ENCODE measurements around the gene ZNF236. TPM values are rescaled to one million over a fixed set of nuclear protein-coding genes. Genes with fewer than 3 reads are reported as not detected.
A peak's percentile ranks its signal among the peaks of the same experiment; 100 is the strongest.

The ZNF236 gene
- total and polyA plus RNA-seq, 10 of the 15 experiments (the other 5 are each of a cell fraction or from before 2014, with no cell fraction given) = 1.0 to 14.4 (median 5.9) TPM

GRCh38 chr18:76981396-76981968 is 159.1 kb downstream of the ZNF236 start:
- FAIRE-seq (peak; percentile 84), ATAC-seq (peak; percentile 82), DNase-seq (ENCODE audit: low read depth, low spot score) (peak; percentile 52)
- BruUV-seq (replicated peaks) = no TSS peak
- H3K4me3 ChIP-seq = peak overlapping the region; percentile 29; the same call in 1 of the 2 replicates
- H2AFZ ChIP-seq (ENCODE audit: control insufficient read depth, low read depth, low read length) = peak overlapping the region; percentile 66
- peak overlapping the region; percentile 48 for H3K4me2 ChIP-seq (ENCODE audit: control insufficient read depth, insufficient read depth)
- no peaks in the 10 kb centered on the region for H3K79me2 ChIP-seq (ENCODE audit: control insufficient read depth, insufficient read depth, low read length)
- CTCF ChIA-PET = interaction anchor here (0.9 to 12.7 kb wide), 18 partner anchors 11 to 230 kb away, joined by 3 to 236 read pairs (median 8); no protein-coding TSS in a partner anchor
- POLR2A ChIA-PET = no interaction called here
- SMC1A ChIA-PET (ENCODE audit: uncharacterized antibody, unreplicated experiment) = interaction anchor here (0.6 to 7.6 kb wide), 19 partner anchors 11 to 230 kb away, joined by 3 to 140 read pairs (median 3); no protein-coding TSS in a partner anchor
- H3K36me3 ChIP-seq (ENCODE audit: control insufficient read depth in 2 of 2, insufficient read depth in 2 of 2, low read length in 1 of 2) = no peaks in the 10 kb centered on the region
- intact Hi-C loops (cut with micrococcal nuclease; ENCODE audit: unreplicated experiment) (loop anchor here (2.0 kb wide), 1 partner anchor 17 kb away; no protein-coding TSS in a partner anchor), in situ Hi-C loops (cut with MboI) (loop anchor here (5.0 to 10.0 kb wide), 2 partner anchors 59 to 177 kb away; no protein-coding TSS in a partner anchor)
- H3K27ac ChIP-seq (ENCODE audit: control insufficient read depth, insufficient read depth) = peak overlapping the region; percentile 69
- no peaks in the 10 kb centered on the region for H4K20me1 ChIP-seq (ENCODE audit: control insufficient read depth, insufficient read depth)
- peak overlapping the region; percentile 17; the same call in 1 of the 2 replicates for H3K9ac ChIP-seq (ENCODE audit: control insufficient read depth, insufficient read depth, low read length)
- peaks cover 21% of the 10 kb centered on the region for H3K4me1 ChIP-seq (ENCODE audit: control insufficient read depth, insufficient read depth, low read length)
- RAD21 ChIA-PET (ENCODE audit: unreplicated experiment) = interaction anchor here (0.6 to 5.5 kb wide), 13 partner anchors 18 to 230 kb away, joined by 3 to 70 read pairs (median 5); no protein-coding TSS in a partner anchor
- WGBS (ENCODE audit: insufficient coverage, insufficient replicate concordance, low lambda C conversion rate, missing lambda C conversion rate) = under 1% methylated on average over 13 of the region's 13 CpGs
- H3K27me3 ChIP-seq (replicated peaks in 1 of 2; ENCODE audit: control insufficient read depth in 2 of 2, insufficient read depth in 2 of 2, low read length in 1 of 2) = no peaks in the 10 kb centered on the region
- H3K9me3 ChIP-seq (replicated peaks; ENCODE audit: control insufficient read depth, insufficient read depth, low read length) = no peaks in the 10 kb centered on the region
- TF ChIP-seq TCF3 (IDR thresholded peaks at IDR 0.05; ENCODE audit: borderline replicate concordance, insufficient read depth, low read depth, low read length) (0 out of 2 replicates have a peak, but pooled peaks have one; percentile 26), BACH1 (IDR thresholded peaks at IDR 0.05; ENCODE audit: borderline replicate concordance) (no peak), SMC3 (IDR thresholded peaks at IDR 0.05; ENCODE audit: borderline replicate concordance, low read length) (peak; percentile 32; the same call in 1 of the 2 replicates), NFIC (IDR thresholded peaks at IDR 0.05; ENCODE audit: low read depth, low read length) (0 out of 2 replicates have a peak, but pooled peaks have one; percentile 21), ZZZ3 (IDR thresholded peaks at IDR 0.05; ENCODE audit: control insufficient read depth, insufficient read length, low read depth) (no peak), NFYA (IDR thresholded peaks at IDR 0.05; ENCODE audit: borderline replicate concordance, low read depth, low read length) (no peak), CREB1 (IDR thresholded peaks at IDR 0.05; ENCODE audit: low read depth) (0 out of 2 replicates have a peak, but pooled peaks have one; percentile 17), ZBTB33 (IDR thresholded peaks at IDR 0.05) (no peak), BHLHE40 (IDR thresholded peaks at IDR 0.05; ENCODE audit: borderline replicate concordance in 1 of 2, low read depth in 2 of 2, low read length in 1 of 2) (no peak), ETV6 (conservative IDR thresholded peaks at IDR 0.05 in 1 of 2, IDR thresholded peaks at IDR 0.05 in 1 of 2; ENCODE audit: borderline replicate concordance in 1 of 2, low read depth in 1 of 2) (no peak), SPI1 (IDR thresholded peaks at IDR 0.05; ENCODE audit: borderline replicate concordance, insufficient read depth, low read depth, low read length) (no peak), FOXM1 (IDR thresholded peaks at IDR 0.05; ENCODE audit: low read depth, low read length) (0 out of 2 replicates have a peak, but pooled peaks have one; percentile 43), MLLT1 (IDR thresholded peaks at IDR 0.05) (0 out of 2 replicates have a peak, but pooled peaks have one; percentile 30), RAD51 (IDR thresholded peaks at IDR 0.05) (no peak), RAD21 (IDR thresholded peaks at IDR 0.05; ENCODE audit: insufficient read depth, low read depth, low read length) (peak; percentile 39; the same call in 1 of the 2 replicates), CREM (IDR thresholded peaks at IDR 0.05; ENCODE audit: low read depth) (0 out of 2 replicates have a peak, but pooled peaks have one; percentile 11)
- TF ChIP-seq, protein P1, sequence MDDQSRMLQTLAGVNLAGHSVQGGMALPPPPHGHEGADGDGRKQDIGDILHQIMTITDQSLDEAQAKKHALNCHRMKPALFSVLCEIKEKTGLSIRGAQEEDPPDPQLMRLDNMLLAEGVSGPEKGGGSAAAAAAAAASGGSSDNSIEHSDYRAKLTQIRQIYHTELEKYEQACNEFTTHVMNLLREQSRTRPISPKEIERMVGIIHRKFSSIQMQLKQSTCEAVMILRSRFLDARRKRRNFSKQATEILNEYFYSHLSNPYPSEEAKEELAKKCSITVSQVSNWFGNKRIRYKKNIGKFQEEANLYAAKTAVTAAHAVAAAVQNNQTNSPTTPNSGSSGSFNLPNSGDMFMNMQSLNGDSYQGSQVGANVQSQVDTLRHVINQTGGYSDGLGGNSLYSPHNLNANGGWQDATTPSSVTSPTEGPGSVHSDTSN (IDR thresholded peaks at IDR 0.05; ENCODE audit: insufficient replicate concordance, low read depth, low read length) = peak; percentile 15
